ENCODE results near the gene EI24. TPM values are rescaled to one million over a fixed set of nuclear protein-coding genes. Genes with fewer than 3 reads are reported as not detected.

The EI24 gene
- total RNA-seq, 1 donor from 2014 or later, result 67.8 TPM

DNA sequence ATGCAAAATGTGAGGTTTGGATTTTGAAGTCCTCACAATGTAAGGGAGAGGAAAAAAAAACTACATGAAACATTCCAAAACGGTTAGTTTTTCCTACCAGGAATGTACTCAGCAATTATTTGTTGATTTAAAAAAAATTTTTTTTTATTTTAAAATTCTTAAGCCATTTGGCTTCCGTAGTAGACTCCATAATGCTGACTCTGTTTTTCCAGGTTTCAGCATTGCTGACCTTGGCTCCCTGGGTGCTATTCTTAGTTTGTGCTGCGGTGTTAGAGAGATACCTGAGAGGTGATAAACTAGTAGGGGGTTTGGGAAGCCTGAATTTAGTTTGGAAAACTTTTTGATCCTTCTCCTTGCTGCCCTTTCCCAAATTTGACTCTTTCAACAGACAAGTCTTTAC, 33.9 kb downstream of the EI24 start:
- no peaks in the 10 kb centered on the region for H3K4me1 Mint-ChIP-seq
- TF ChIP-seq, protein P1, sequence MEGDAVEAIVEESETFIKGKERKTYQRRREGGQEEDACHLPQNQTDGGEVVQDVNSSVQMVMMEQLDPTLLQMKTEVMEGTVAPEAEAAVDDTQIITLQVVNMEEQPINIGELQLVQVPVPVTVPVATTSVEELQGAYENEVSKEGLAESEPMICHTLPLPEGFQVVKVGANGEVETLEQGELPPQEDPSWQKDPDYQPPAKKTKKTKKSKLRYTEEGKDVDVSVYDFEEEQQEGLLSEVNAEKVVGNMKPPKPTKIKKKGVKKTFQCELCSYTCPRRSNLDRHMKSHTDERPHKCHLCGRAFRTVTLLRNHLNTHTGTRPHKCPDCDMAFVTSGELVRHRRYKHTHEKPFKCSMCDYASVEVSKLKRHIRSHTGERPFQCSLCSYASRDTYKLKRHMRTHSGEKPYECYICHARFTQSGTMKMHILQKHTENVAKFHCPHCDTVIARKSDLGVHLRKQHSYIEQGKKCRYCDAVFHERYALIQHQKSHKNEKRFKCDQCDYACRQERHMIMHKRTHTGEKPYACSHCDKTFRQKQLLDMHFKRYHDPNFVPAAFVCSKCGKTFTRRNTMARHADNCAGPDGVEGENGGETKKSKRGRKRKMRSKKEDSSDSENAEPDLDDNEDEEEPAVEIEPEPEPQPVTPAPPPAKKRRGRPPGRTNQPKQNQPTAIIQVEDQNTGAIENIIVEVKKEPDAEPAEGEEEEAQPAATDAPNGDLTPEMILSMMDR (IDR thresholded peaks at IDR 0.05; ENCODE audit: unreplicated experiment), result no peak
- H3K27me3 Mint-ChIP-seq (ENCODE audit: low read depth), result no peaks in the 10 kb centered on the region
- H3K27ac Mint-ChIP-seq, result no peak overlapping the region
- no peaks in the 10 kb centered on the region for H3K9me3 Mint-ChIP-seq
- H3K4me3 Mint-ChIP-seq, result no peak overlapping the region
- no peak for DNase-seq (ENCODE audit: low spot score in 2 of 2, unreplicated experiment in 2 of 2)
- H3K36me3 Mint-ChIP-seq, result peaks cover 35% of the 10 kb centered on the region

DNA sequence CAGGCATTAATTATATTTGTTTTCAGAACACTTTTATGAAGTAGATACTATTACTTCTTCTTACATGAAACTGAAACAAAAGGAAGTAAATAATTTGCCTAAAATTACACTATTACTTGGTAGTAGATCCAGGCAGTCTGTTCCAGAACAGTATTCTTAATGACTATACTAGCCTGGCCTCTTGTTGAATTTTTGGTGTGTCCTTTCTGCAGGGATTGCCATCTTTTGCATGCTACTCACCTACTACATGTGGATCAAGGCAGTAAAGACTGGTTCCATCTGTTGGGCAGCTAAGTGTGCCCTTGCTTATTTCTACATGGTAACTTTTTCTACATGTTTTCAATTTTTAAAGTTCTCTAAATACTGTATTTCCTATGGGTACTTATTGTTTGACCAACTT, 36.1 kb downstream of the EI24 start:
- H3K27ac Mint-ChIP-seq, result no peak overlapping the region
- no peaks in the 10 kb centered on the region for H3K27me3 Mint-ChIP-seq (ENCODE audit: low read depth)
- H3K36me3 Mint-ChIP-seq, result peaks cover 38% of the 10 kb centered on the region
- H3K9me3 Mint-ChIP-seq, result no peaks in the 10 kb centered on the region
- no peak overlapping the region for H3K4me3 Mint-ChIP-seq
- TF ChIP-seq, protein P1 (IDR thresholded peaks at IDR 0.05; ENCODE audit: unreplicated experiment), result no peak
- H3K4me1 Mint-ChIP-seq, result no peaks in the 10 kb centered on the region
- no peak for DNase-seq (ENCODE audit: low spot score in 2 of 2, unreplicated experiment in 2 of 2)

DNA sequence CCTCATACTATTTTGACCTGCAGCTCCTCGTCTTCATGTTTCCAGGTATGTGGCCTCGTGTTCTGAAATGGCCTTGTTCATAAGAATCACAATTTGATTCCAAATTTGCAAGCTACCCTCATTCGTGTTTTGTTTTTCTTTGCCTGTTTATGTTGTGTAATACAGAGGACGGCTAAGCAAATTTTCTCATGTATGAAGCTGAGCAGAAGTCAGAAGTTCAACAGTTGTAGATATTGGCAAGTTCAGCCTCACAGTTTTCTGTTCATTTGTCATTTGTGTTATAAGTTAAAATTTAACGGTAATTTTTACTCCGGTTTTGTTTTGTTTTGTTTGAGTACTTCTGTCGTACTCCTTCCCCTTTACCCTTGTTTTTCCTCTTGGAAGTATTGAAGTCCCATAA, 40.3 kb downstream of the EI24 start:
- H3K9me3 Mint-ChIP-seq, result no peaks in the 10 kb centered on the region
- no peaks in the 10 kb centered on the region for H3K4me1 Mint-ChIP-seq
- no peaks in the 10 kb centered on the region for H3K27me3 Mint-ChIP-seq (ENCODE audit: low read depth)
- DNase-seq (ENCODE audit: low spot score in 2 of 2, unreplicated experiment in 2 of 2), result no peak
- TF ChIP-seq, protein P1 (IDR thresholded peaks at IDR 0.05; ENCODE audit: unreplicated experiment), result no peak
- no peak overlapping the region for H3K27ac Mint-ChIP-seq
- peaks cover 46% of the 10 kb centered on the region for H3K36me3 Mint-ChIP-seq
- H3K4me3 Mint-ChIP-seq, result no peak overlapping the region

DNA sequence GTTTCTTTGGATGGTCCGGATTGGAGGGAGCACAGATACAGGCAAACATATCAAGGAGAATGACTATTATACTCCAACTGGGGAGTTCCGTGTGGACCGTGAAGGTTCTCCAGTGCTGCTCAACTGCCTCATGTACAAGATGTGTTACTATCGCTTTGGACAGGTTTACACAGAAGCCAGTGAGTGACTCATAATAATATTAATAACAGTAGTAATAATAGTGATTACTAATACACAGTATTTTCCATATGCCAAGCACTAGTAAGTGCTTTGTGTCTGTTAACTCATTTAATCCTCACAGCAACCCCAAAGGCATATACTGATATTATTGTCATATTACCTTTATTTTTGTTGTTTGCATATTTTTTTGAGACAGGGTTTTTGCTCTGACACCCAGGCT, 49.1 kb downstream of the EI24 start:
- TF ChIP-seq, protein P1 (IDR thresholded peaks at IDR 0.05; ENCODE audit: unreplicated experiment), result no peak
- Mint-ChIP-seq H3K4me1 (no peaks in the 10 kb centered on the region), H3K36me3 (peaks cover 40% of the 10 kb centered on the region), H3K27me3 (ENCODE audit: low read depth) (no peaks in the 10 kb centered on the region), H3K4me3 (no peak overlapping the region), H3K27ac (no peak overlapping the region), H3K9me3 (no peaks in the 10 kb centered on the region)
- DNase-seq (ENCODE audit: low spot score in 2 of 2, unreplicated experiment in 2 of 2), result no peak

DNA sequence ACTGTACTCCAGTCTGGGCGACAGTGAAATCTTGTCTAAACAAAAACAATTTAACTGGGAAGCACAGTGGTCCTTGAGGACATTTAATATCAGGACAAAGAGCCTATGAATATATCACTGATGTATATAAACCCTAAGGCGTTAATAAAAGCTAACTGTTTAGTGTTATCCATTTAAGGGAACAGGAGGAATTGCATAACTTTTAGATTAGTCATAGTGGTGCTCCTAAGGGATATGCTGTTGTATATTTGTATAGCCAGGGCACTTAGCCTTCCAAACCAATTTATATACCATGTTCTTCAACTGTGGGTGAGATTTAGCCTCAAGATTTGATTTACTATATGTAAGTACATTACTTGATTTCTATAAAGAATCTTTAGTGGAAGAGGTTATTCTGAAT, 52.7 kb downstream of the EI24 start:
- Mint-ChIP-seq H3K36me3 (peaks cover 24% of the 10 kb centered on the region), H3K9me3 (no peaks in the 10 kb centered on the region), H3K4me1 (peaks cover 14% of the 10 kb centered on the region), H3K27me3 (ENCODE audit: low read depth) (no peaks in the 10 kb centered on the region), H3K4me3 (no peak overlapping the region), H3K27ac (no peak overlapping the region)
- DNase-seq (ENCODE audit: low spot score in 2 of 2, unreplicated experiment in 2 of 2), result no peak
- TF ChIP-seq, protein P1 (IDR thresholded peaks at IDR 0.05; ENCODE audit: unreplicated experiment), result no peak

DNA sequence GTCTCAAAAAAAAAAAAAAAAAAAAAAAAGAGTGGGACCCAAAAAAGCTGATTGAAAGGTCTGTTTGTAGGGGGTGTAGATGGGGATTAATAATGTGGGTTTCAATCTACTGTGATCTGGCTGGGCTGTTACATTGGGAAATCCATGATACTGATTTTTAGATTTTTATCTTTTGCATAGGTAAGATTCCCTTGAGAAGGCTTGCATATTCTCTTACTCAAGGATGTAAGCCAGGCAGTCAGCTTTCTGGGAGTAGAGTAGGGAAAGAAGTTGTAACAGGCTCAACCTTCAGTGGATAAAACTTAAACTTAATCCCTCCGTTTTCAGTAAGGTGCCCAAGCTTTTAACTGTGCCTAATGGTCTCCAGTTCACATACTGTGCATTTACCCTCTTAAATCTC, 53.8 kb downstream of the EI24 start:
- no peak for DNase-seq (ENCODE audit: low spot score in 2 of 2, unreplicated experiment in 2 of 2)
- Mint-ChIP-seq H3K27me3 (ENCODE audit: low read depth) (no peaks in the 10 kb centered on the region), H3K9me3 (no peaks in the 10 kb centered on the region), H3K4me3 (no peak overlapping the region), H3K4me1 (peaks cover 21% of the 10 kb centered on the region), H3K27ac (no peak overlapping the region), H3K36me3 (peaks cover 22% of the 10 kb centered on the region)
- TF ChIP-seq, protein P1 (IDR thresholded peaks at IDR 0.05; ENCODE audit: unreplicated experiment), result no peak
